Measurements from ENCODE around the gene CCT6B.

The CCT6B gene

DNA sequence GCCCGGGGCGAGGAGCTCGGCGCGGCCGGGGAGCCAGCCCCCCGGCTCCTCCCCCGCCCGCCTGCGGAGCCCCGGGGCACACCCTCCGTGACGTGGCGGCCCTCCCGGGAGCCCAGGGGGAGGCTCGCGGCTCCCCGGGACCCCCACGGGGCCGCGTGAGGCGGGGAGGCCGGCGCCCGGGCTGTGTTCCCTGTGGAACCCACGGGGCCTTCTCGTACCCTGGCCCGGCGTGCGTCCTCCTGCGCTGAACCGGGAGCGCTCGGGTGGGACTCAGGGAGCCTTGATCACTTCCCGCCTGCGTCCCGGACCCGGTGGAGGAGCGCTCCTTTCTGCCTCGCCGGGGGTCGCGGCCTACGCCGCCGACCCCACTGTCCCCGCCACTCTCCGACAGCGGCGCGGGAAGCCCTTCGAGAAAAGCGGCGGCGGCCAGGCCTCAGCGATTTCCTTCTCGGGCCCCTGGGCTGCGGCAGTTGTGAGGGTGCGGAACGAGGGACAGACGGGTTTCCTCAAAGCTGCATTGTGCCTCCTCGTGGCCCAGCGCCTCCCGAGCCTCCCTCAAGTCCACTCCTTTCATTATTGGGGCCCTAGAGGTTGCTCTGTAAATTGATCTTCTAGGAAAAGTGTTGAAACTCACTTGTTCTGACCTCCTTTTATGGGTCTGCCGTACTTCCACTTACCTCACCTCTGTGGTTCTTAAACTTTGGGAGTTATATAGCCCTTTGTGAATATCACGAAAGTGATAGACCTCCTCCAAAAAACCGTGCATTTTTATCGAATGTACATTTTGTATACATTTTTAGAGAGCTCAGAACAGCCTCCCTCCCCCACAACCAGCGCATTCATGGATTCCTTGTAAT lies 19.6 kb upstream of the CCT6B start:
- peak overlapping the region; percentile 84 for H3K4me3 ChIP-seq (replicated peaks; ENCODE audit: low read depth, low read length)
- DNase-seq (ENCODE audit: extremely low read depth, low read depth), result peak; percentile 42
- TF ChIP-seq, protein P1, sequence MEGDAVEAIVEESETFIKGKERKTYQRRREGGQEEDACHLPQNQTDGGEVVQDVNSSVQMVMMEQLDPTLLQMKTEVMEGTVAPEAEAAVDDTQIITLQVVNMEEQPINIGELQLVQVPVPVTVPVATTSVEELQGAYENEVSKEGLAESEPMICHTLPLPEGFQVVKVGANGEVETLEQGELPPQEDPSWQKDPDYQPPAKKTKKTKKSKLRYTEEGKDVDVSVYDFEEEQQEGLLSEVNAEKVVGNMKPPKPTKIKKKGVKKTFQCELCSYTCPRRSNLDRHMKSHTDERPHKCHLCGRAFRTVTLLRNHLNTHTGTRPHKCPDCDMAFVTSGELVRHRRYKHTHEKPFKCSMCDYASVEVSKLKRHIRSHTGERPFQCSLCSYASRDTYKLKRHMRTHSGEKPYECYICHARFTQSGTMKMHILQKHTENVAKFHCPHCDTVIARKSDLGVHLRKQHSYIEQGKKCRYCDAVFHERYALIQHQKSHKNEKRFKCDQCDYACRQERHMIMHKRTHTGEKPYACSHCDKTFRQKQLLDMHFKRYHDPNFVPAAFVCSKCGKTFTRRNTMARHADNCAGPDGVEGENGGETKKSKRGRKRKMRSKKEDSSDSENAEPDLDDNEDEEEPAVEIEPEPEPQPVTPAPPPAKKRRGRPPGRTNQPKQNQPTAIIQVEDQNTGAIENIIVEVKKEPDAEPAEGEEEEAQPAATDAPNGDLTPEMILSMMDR (IDR thresholded peaks at IDR 0.05; ENCODE audit: low read depth, low read length, missing control alignments), result peak; percentile 28

DNA sequence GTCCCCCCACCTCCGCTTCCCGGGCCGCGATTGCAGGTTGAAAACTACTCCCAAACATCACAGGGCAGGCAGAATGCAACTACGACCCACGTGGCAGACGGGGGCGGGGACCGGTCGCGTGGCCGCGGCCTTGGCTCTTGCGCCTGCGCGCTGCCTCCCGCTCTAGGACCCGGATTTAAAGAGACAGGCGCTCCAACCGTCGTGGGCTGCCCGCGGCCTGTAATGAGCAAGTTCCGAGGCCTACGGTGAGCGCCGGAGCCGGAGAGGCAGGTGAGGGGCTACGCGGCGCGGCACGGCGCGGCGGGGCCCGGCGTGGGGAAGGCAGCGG lies 19.1 kb upstream of the CCT6B start, which contains the start of gene LIG3:
TSS of gene LIG3 (plus strand) at position 160 of the 328 bp plus-strand sequence. CDS start 2,494 bp downstream, outside the sequence.
- peak; percentile 79 for DNase-seq (ENCODE audit: extremely low read depth, low read depth)
- TF ChIP-seq, protein P1 (IDR thresholded peaks at IDR 0.05; ENCODE audit: low read depth, low read length, missing control alignments), result no peak
- H3K4me3 ChIP-seq (replicated peaks; ENCODE audit: low read depth, low read length), result peak within 1 kb of the TSS; percentile 84

DNA sequence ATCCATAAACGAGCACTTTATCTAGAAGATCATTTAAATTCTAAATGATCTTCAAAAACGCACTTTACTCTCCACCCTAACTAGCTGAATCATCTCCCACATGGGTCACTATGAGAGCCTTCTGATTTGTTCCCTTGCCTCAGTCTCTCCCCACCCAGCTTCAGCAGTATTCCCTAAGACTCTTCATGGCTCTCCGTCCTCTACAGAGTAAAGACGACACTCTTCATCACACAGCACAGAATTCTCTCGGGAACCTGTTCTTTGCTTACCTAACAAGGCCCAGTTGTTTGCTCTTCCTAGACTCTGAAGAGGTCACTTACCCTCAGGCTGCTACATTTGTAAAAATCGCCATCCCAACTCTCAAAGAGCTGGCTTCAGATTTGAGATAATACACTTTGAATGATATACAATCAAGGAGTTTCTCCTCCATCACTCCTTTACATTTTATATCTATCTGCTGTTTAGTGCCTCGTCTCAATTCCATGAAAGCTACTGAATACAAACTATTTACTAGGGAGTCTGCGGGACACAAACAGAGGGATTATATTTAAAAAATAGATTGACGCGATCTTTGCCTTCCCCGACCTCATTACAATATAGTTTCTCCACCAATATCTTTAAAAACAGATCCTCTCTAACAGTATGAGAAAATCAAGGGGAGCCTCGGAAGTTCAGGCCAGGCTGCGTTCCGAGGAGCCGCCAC lies 18.5 kb upstream of the CCT6B start:
- TF ChIP-seq, protein P1 (IDR thresholded peaks at IDR 0.05; ENCODE audit: low read depth, low read length, missing control alignments), result no peak
- DNase-seq (ENCODE audit: extremely low read depth, low read depth), result no peak
- H3K4me3 ChIP-seq (replicated peaks; ENCODE audit: low read depth, low read length), result peak overlapping the region; percentile 84

DNA sequence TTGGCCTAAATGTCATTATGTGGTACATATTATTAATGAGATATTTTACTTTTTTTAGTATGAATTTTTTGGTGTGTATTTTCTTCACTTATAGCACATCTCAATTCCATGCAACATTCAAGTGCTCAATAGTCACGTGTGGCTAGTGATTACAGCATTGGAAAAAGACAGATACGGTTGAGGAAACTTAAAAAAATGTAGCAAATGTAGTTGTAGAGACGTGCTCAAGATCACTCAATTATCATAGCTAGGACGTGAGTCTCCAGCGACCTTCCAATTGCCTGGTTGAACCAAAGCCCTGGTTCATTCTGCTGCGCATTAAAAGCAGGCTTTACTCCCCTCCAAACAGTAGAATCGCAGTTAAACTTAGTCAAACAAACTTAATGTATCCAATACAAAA lies 17.9 kb upstream of the CCT6B start:
- DNase-seq (ENCODE audit: extremely low read depth, low read depth), result no peak
- TF ChIP-seq, protein P1 (IDR thresholded peaks at IDR 0.05; ENCODE audit: low read depth, low read length, missing control alignments), result no peak
- H3K4me3 ChIP-seq (replicated peaks; ENCODE audit: low read depth, low read length), result peak overlapping the region; percentile 84

DNA sequence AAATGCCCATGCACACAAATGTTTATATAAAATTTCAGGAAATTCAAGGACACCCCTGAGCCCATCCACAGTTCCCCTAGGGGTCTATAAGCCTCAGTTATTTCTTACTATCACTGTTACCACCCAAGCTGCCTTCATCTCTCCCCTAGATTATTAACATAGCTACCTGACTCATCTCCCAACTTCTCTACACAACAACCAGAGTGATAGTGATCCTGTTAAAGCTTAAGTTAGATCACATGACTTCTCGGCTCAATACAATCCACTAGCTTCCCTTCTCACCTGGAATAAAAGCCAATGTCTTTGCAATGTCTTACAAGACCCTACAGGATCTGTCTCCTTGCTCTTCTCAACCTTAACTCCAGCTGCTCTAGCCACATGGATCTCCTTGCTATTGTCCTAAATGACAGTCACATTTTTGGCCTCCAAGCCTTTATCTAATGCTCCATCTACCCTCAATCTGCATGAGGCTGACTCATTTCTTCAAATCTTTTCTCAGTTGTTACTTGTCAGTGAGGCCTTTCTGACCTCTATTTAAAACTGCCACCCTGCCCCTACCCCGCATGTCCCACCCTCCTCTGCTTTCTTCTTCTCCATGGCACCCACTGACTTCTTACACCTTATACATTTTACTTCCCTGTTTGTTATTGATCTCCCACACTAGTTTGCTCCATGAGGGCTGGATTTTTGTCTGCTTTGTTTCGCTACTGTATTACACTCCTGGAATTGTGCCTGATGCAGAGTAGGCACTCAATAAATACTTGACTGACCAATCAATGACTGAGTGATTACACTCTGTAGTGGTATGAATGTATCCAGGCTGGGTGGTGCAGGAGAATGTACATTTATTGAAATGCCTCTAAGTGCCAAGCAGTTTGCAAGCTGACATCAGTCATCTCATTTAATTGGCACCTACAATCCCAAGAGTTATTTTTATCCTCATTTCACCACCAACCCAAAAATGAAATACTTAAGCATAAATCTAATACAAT lies 13.8 kb upstream of the CCT6B start:
- DNase-seq (ENCODE audit: extremely low read depth, low read depth), result no peak
- TF ChIP-seq, protein P1 (IDR thresholded peaks at IDR 0.05; ENCODE audit: low read depth, low read length, missing control alignments), result no peak
- no peak overlapping the region for H3K4me3 ChIP-seq (replicated peaks; ENCODE audit: low read depth, low read length)

DNA sequence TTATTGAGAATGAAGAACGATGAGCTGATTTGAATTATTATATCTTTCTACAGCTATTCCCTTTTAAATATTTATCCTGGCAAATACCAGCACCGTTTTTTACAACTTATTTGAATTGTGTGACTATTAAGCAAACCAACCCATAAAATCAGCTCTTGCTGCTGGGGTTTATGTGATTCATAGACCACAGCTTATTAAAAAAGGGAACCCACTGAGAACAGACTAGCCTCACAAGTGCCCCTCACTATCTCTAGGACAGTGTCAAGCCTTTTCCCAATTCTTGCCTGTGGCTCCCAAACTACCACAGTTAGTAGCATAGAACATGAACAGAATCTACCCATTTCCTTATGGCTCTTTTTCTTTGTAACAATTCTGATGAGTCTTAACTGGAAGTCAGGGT lies 12.9 kb upstream of the CCT6B start:
- no peak overlapping the region for H3K4me3 ChIP-seq (replicated peaks; ENCODE audit: low read depth, low read length)
- DNase-seq (ENCODE audit: extremely low read depth, low read depth), result no peak
- TF ChIP-seq, protein P1 (IDR thresholded peaks at IDR 0.05; ENCODE audit: low read depth, low read length, missing control alignments), result no peak
